Measurements from ENCODE around the gene CASQ2. TPM values are rescaled to one million over a fixed set of nuclear protein-coding genes. Genes with fewer than 3 reads are reported as not detected.

CASQ2 gene
- total RNA-seq, 4 donors from 2014 or later = 0.19 to 4.9 (median 2.0) TPM

GRCh38 chr1:115669886-115670285 is 98.6 kb downstream of the CASQ2 start:
- 86 to 100% methylated on average over 1 of the region's 1 CpG for WGBS, 2 donors
- H3K4me3 ChIP-seq (ENCODE audit: low read depth, poor library complexity, severe bottlenecking) = no peak overlapping the region
- intact Hi-C loops (cut with DNase I; ENCODE audit: low total_unique reads) = no loop called here
- no peak for DNase-seq (ENCODE audit: low spot score in 2 of 2)
- no peak for TF ChIP-seq POLR2A (IDR thresholded peaks at IDR 0.05)
- TF ChIP-seq CTCF (IDR thresholded peaks at IDR 0.05) = no peak

GRCh38 chr1:115669002-115669673 is 99.4 kb downstream of the CASQ2 start:
- intact Hi-C loops (cut with DNase I; ENCODE audit: low total_unique reads) = no loop called here
- 92 to 95% methylated on average over 5 of the region's 5 CpGs for WGBS, 2 donors
- no peak for DNase-seq (ENCODE audit: low spot score in 2 of 2)
- H3K4me3 ChIP-seq (ENCODE audit: low read depth, poor library complexity, severe bottlenecking) = no peak overlapping the region
- TF ChIP-seq POLR2A (IDR thresholded peaks at IDR 0.05) = no peak
- no peak for TF ChIP-seq CTCF (IDR thresholded peaks at IDR 0.05)

- TF ChIP-seq CTCF (IDR thresholded peaks at IDR 0.05) = no peak
- TF ChIP-seq POLR2A (IDR thresholded peaks at IDR 0.05) = no peak
- no peak for DNase-seq (ENCODE audit: low spot score in 2 of 2)
- 81 to 100% methylated on average over 1 of the region's 1 CpG for WGBS, 2 donors
- intact Hi-C loops (cut with DNase I; ENCODE audit: low total_unique reads) = no loop called here
- no peak overlapping the region for H3K4me3 ChIP-seq (ENCODE audit: low read depth, poor library complexity, severe bottlenecking)
Observed at GRCh38 chr1:115668579-115668978, 99.9 kb downstream of the CASQ2 start.

- H3K4me3 ChIP-seq (ENCODE audit: low read depth, poor library complexity, severe bottlenecking) = no peak overlapping the region
- no peak for DNase-seq (ENCODE audit: low spot score in 2 of 2)
- intact Hi-C loops (cut with DNase I; ENCODE audit: low total_unique reads) = no loop called here
- WGBS, 2 donors = 64 to 78% methylated on average over 4 of the region's 4 CpGs
- TF ChIP-seq POLR2A (IDR thresholded peaks at IDR 0.05) (no peak), CTCF (IDR thresholded peaks at IDR 0.05) (no peak)
Observed at GRCh38 chr1:115666702-115667101, 101.8 kb downstream of the CASQ2 start.

- no peak for TF ChIP-seq CTCF (IDR thresholded peaks at IDR 0.05)
- TF ChIP-seq POLR2A (IDR thresholded peaks at IDR 0.05) = no peak
- no peak for DNase-seq (ENCODE audit: low spot score in 2 of 2)
- intact Hi-C loops (cut with DNase I; ENCODE audit: low total_unique reads) = no loop called here
- WGBS, 2 donors = 84 to 89% methylated on average over 6 of the region's 6 CpGs
- no peak overlapping the region for H3K4me3 ChIP-seq (ENCODE audit: low read depth, poor library complexity, severe bottlenecking)
Observed at GRCh38 chr1:115666206-115666605, 102.3 kb downstream of the CASQ2 start.
